ENCODE data around the gene C14orf132. TPM values are rescaled to one million over a fixed set of nuclear protein-coding genes. Genes with fewer than 3 reads are reported as not detected.

Gene C14orf132
- polyA plus RNA-seq, 1 donor (not counting 4 experiments of a cell fraction or from before 2014, with no cell fraction given) = 1.3 TPM

DNA sequence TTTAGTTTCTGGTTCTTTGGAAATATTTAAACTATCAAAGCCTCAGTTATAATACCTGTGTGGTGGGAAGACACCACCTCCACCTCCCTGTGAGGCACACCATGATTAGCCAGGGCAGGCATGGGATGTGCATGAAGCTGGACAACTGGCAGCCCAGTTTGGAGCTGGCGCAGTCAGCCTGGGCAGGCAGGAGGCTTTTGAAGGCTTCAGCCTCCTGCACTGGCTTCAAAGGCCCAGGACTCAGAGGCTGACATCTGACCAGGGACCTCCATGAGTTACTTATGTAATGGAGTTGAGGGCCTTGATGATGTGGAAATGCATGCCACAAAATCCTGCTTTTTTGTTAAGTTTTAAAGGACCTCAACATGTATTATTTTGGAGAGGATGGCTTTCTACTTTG, 30.3 kb downstream of the C14orf132 start:
- Histone ChIP-seq H3K4me1 (ENCODE audit: control insufficient read depth, extremely low read depth, insufficient read depth, low read length) (no peaks in the 10 kb centered on the region), H3K27ac (ENCODE audit: control insufficient read depth, insufficient read depth, low read length) (no peak overlapping the region), H3K9ac (ENCODE audit: control insufficient read depth, extremely low read depth, insufficient read depth, low read length) (no peak overlapping the region), H2AFZ (ENCODE audit: control insufficient read depth, low read length) (no peak overlapping the region), H3K4me2 (ENCODE audit: control insufficient read depth, extremely low read depth, insufficient read depth, low read depth, low read length) (no peak overlapping the region), H3K27me3 (ENCODE audit: control insufficient read depth, extremely low read depth, insufficient read depth, low read length) (no peaks in the 10 kb centered on the region), H3K79me2 (ENCODE audit: control insufficient read depth, insufficient read depth, low read length) (no peaks in the 10 kb centered on the region), H3K9me3 (ENCODE audit: control insufficient read depth, low read depth, low read length) (no peaks in the 10 kb centered on the region), H3K4me3 (ENCODE audit: control insufficient read depth in 2 of 3, extremely low read depth in 1 of 3, insufficient read depth in 2 of 3, low read depth in 1 of 3, low read length in 3 of 3) (no peak overlapping the region), H3K9me1 (ENCODE audit: control insufficient read depth, extremely low read depth, insufficient read depth, low read length) (no peaks in the 10 kb centered on the region), H4K20me1 (ENCODE audit: control insufficient read depth, extremely low read depth, insufficient read depth, low read length) (no peaks in the 10 kb centered on the region), H3K36me3 (ENCODE audit: control insufficient read depth in 2 of 2, extremely low read depth in 1 of 2, insufficient read depth in 2 of 2, low read length in 2 of 2) (no peaks in the 10 kb centered on the region)
- no peak for FAIRE-seq
- dilution Hi-C loops (cut with MboI; ENCODE audit: extremely low pct_ligation_motif_present, low sequenced_read_pairs) = no loop called here
- DNase-seq (ENCODE audit: low read depth, low spot score) = no peak
- TF ChIP-seq EZH2 (IDR thresholded peaks at IDR 0.05; ENCODE audit: low read length) = no peak
- TF ChIP-seq, protein P1, sequence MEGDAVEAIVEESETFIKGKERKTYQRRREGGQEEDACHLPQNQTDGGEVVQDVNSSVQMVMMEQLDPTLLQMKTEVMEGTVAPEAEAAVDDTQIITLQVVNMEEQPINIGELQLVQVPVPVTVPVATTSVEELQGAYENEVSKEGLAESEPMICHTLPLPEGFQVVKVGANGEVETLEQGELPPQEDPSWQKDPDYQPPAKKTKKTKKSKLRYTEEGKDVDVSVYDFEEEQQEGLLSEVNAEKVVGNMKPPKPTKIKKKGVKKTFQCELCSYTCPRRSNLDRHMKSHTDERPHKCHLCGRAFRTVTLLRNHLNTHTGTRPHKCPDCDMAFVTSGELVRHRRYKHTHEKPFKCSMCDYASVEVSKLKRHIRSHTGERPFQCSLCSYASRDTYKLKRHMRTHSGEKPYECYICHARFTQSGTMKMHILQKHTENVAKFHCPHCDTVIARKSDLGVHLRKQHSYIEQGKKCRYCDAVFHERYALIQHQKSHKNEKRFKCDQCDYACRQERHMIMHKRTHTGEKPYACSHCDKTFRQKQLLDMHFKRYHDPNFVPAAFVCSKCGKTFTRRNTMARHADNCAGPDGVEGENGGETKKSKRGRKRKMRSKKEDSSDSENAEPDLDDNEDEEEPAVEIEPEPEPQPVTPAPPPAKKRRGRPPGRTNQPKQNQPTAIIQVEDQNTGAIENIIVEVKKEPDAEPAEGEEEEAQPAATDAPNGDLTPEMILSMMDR (optimal IDR thresholded peaks at IDR 0.05 in 1 of 3, IDR thresholded peaks at IDR 0.05 in 1 of 3, conservative IDR thresholded peaks at IDR 0.05 in 1 of 3; ENCODE audit: extremely low read depth in 1 of 3, insufficient read depth in 2 of 3, low read length in 3 of 3) = no peak

DNA sequence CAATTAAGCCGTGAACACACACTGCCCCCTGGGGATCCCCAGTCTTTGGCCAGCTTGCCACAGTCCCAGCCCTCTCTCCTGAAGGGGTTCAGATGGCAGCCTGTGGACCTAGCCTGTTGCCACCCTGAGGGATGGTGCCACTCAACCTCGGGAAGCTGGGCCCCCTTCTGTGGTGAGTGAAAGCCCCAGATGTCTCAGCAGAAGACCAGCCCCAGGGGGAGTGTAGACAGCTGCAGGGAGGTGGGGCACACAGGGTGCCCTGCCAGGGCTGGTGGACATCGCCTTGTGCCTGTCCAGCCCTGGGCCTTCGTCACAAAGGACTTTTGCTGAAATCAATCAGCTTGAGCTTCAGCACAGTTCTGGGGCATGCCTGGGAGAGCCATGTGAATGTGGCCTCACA, 32.4 kb downstream of the C14orf132 start:
- dilution Hi-C loops (cut with MboI; ENCODE audit: extremely low pct_ligation_motif_present, low sequenced_read_pairs) = no loop called here
- Histone ChIP-seq H3K9ac (ENCODE audit: control insufficient read depth, extremely low read depth, insufficient read depth, low read length) (no peak overlapping the region), H3K4me3 (ENCODE audit: control insufficient read depth in 2 of 3, extremely low read depth in 1 of 3, insufficient read depth in 2 of 3, low read depth in 1 of 3, low read length in 3 of 3) (no peak overlapping the region), H3K4me2 (ENCODE audit: control insufficient read depth, extremely low read depth, insufficient read depth, low read depth, low read length) (no peak overlapping the region), H3K36me3 (ENCODE audit: control insufficient read depth in 2 of 2, extremely low read depth in 1 of 2, insufficient read depth in 2 of 2, low read length in 2 of 2) (no peaks in the 10 kb centered on the region), H3K9me1 (ENCODE audit: control insufficient read depth, extremely low read depth, insufficient read depth, low read length) (no peaks in the 10 kb centered on the region), H2AFZ (ENCODE audit: control insufficient read depth, low read length) (no peak overlapping the region), H4K20me1 (ENCODE audit: control insufficient read depth, extremely low read depth, insufficient read depth, low read length) (no peaks in the 10 kb centered on the region), H3K79me2 (ENCODE audit: control insufficient read depth, insufficient read depth, low read length) (no peaks in the 10 kb centered on the region), H3K9me3 (ENCODE audit: control insufficient read depth, low read depth, low read length) (no peaks in the 10 kb centered on the region), H3K27ac (ENCODE audit: control insufficient read depth, insufficient read depth, low read length) (no peak overlapping the region), H3K4me1 (ENCODE audit: control insufficient read depth, extremely low read depth, insufficient read depth, low read length) (no peaks in the 10 kb centered on the region), H3K27me3 (ENCODE audit: control insufficient read depth, extremely low read depth, insufficient read depth, low read length) (peaks cover 3% of the 10 kb centered on the region)
- TF ChIP-seq EZH2 (IDR thresholded peaks at IDR 0.05; ENCODE audit: low read length) = no peak
- TF ChIP-seq, protein P1 (optimal IDR thresholded peaks at IDR 0.05 in 1 of 3, IDR thresholded peaks at IDR 0.05 in 1 of 3, conservative IDR thresholded peaks at IDR 0.05 in 1 of 3; ENCODE audit: extremely low read depth in 1 of 3, insufficient read depth in 2 of 3, low read length in 3 of 3) = no peak
- FAIRE-seq = no peak
- no peak for DNase-seq (ENCODE audit: low read depth, low spot score)

All from keratinocyte (primary cell).